HCT116 (cell line): ENCODE measurements around the gene ATP6V0A1.
"Not testable (repeated sequence)": the region's sequence is repeated elsewhere in the genome, so short reads cannot be mapped to it uniquely, and the experiment has no call there.

Source experiments
- EZH2 ChIP-seq: fragments of 200-600 bp; sonication (generic); IDR thresholded peaks from 2 replicates; pipeline ENCODE4 v1.6.1; 2017; ENCODE audit warnings: antibody characterized with exemption, mixed run types
- EZH2phosphoT487 ChIP-seq: fragments of 200-600 bp; IDR thresholded peaks from 2 replicates; pipeline ENCODE4 v1.6.1; 2018; ENCODE audit warnings: antibody characterized with exemption, borderline replicate concordance
- POLR2A ChIP-seq: IDR thresholded peaks from 2 replicates; pipeline ENCODE4 v1.7.0; 2011; ENCODE audit warnings: borderline replicate concordance; ENCODE audit not compliant: insufficient read depth, insufficient read length; ENCODE audit errors: extremely low read depth
- RAD21 ChIP-seq: IDR thresholded peaks from 2 replicates; pipeline ENCODE4 v1.6.1; 2012; ENCODE audit warnings: low read depth, mild to moderate bottlenecking
- TF ChIP-seq, protein P1 (sequence below), 3 experiments: fragments of 200-600 bp in 1 of 3; sonication (generic) in 1 of 3; IDR thresholded peaks in 2 of 3; conservative IDR thresholded peaks in 1 of 3; 2 replicates each; pipeline ENCODE4 v1.5.1; 2012 to 2017; ENCODE audit warnings: low read depth in 2 of 3, low read length in 2 of 3, antibody characterized with exemption in 1 of 3, borderline replicate concordance in 1 of 3, control low read depth in 1 of 3, mild to moderate bottlenecking in 1 of 3, mixed read lengths in 1 of 3, mixed run types in 1 of 3, moderate library complexity in 1 of 3; ENCODE audit not compliant: insufficient read depth in 1 of 3

DNA sequence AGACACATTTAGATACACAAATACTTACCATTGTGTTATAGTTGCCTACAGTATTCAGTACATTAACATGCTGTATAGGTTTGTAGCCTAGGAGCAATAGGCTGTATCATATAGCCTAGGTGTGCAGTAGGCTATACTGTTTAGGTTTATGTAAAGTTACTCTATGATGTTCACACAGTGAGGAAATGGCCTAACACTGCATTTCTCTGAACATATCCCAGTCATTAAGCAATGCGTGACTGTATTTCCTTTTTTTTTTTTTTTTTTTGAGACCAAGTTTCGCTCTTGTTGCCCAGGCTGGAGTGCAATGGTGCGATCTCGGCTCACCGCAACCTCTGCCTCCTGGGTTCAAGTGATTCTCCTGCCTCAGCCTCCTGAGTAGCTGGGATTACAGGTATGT lies 40.7 kb upstream of the ATP6V0A1 start:
- TF ChIP-seq, protein P1, sequence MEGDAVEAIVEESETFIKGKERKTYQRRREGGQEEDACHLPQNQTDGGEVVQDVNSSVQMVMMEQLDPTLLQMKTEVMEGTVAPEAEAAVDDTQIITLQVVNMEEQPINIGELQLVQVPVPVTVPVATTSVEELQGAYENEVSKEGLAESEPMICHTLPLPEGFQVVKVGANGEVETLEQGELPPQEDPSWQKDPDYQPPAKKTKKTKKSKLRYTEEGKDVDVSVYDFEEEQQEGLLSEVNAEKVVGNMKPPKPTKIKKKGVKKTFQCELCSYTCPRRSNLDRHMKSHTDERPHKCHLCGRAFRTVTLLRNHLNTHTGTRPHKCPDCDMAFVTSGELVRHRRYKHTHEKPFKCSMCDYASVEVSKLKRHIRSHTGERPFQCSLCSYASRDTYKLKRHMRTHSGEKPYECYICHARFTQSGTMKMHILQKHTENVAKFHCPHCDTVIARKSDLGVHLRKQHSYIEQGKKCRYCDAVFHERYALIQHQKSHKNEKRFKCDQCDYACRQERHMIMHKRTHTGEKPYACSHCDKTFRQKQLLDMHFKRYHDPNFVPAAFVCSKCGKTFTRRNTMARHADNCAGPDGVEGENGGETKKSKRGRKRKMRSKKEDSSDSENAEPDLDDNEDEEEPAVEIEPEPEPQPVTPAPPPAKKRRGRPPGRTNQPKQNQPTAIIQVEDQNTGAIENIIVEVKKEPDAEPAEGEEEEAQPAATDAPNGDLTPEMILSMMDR (IDR thresholded peaks at IDR 0.05 in 2 of 3, conservative IDR thresholded peaks at IDR 0.05 in 1 of 3; ENCODE audit: borderline replicate concordance in 1 of 3, insufficient read depth in 1 of 3, low read depth in 2 of 3, low read length in 2 of 3), result not testable (repeated sequence)
- not testable (repeated sequence) for TF ChIP-seq EZH2phosphoT487, EZH2, RAD21, POLR2A
